GM12801 (cell line): ENCODE results near the gene SLC26A11.

ENCODE experiments used
- CTCF ChIP-seq: IDR thresholded peaks from one replicate; pipeline ENCODE4 v1.5.1; 2011; ENCODE audit warnings: control low read depth; ENCODE audit not compliant: insufficient read length; ENCODE audit errors: extremely low read depth

The SLC26A11 gene

GRCh38 chr17:80227156-80227555 is 6.9 kb downstream of the SLC26A11 start:
- no peak for TF ChIP-seq CTCF

GRCh38 chr17:80227666-80228065 is 7.4 kb downstream of the SLC26A11 start:
- no peak for TF ChIP-seq CTCF

GRCh38 chr17:80228477-80228876 is 8.2 kb downstream of the SLC26A11 start:
- no peak for TF ChIP-seq CTCF

GRCh38 chr17:80229011-80229410 is 8.8 kb downstream of the SLC26A11 start:
- no peak for TF ChIP-seq CTCF

- TF ChIP-seq CTCF, result no peak
Measured at GRCh38 chr17:80232438-80232837, 12.2 kb downstream of the SLC26A11 start.

- no peak for TF ChIP-seq CTCF
Measured at GRCh38 chr17:80233202-80233601, 13.0 kb downstream of the SLC26A11 start.

GRCh38 chr17:80236911-80237310 is 16.7 kb downstream of the SLC26A11 start:
- no peak for TF ChIP-seq CTCF

- TF ChIP-seq CTCF, result no peak
Measured at GRCh38 chr17:80237386-80237785, 17.2 kb downstream of the SLC26A11 start.
